SW480 (cell line): ENCODE results near the gene SH3PXD2A.

Source experiments
- DNase-seq: peaks from one replicate; pipeline ENCODE4 v3.0.0-alpha.2; 2016; ENCODE audit warnings: low spot score

SH3PXD2A gene, protein sequence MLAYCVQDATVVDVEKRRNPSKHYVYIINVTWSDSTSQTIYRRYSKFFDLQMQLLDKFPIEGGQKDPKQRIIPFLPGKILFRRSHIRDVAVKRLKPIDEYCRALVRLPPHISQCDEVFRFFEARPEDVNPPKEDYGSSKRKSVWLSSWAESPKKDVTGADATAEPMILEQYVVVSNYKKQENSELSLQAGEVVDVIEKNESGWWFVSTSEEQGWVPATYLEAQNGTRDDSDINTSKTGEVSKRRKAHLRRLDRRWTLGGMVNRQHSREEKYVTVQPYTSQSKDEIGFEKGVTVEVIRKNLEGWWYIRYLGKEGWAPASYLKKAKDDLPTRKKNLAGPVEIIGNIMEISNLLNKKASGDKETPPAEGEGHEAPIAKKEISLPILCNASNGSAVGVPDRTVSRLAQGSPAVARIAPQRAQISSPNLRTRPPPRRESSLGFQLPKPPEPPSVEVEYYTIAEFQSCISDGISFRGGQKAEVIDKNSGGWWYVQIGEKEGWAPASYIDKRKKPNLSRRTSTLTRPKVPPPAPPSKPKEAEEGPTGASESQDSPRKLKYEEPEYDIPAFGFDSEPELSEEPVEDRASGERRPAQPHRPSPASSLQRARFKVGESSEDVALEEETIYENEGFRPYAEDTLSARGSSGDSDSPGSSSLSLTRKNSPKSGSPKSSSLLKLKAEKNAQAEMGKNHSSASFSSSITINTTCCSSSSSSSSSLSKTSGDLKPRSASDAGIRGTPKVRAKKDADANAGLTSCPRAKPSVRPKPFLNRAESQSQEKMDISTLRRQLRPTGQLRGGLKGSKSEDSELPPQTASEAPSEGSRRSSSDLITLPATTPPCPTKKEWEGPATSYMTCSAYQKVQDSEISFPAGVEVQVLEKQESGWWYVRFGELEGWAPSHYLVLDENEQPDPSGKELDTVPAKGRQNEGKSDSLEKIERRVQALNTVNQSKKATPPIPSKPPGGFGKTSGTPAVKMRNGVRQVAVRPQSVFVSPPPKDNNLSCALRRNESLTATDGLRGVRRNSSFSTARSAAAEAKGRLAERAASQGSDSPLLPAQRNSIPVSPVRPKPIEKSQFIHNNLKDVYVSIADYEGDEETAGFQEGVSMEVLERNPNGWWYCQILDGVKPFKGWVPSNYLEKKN

DNA sequence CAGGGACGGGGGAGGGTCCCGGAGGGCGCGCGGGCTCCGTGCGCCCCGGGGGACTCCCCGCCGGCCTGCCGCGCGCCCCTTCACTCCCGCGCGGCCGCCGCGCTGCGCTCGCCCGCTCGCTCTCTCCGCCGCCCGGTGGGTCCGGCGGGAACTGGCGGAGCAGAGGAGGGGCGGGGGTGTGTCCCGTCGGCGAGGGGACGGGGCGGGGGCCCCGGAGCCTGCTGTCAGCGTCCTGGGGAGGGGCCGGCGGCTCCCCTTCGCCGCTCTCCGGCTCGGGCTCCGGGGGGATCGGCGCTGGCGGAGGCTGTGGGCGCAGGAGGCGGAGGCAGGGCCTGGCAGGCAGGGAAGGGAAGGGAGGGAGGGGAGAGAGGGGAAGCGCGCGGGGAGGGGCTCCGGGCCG, at the start of gene SH3PXD2A:
Gene SH3PXD2A, minus strand, starts transcription at position 153 of the 400 bp plus-strand sequence. CDS start 310 bp downstream, outside the sequence.
- DNase-seq = no peak

- no peak for DNase-seq
These were observed 45.9 kb upstream of the SH3PXD2A start for GRCh38 chr10:103901299-103901698.

GRCh38 chr10:103899312-103899711, 43.9 kb upstream of the SH3PXD2A start:
- DNase-seq = no peak

GRCh38 chr10:103897241-103897774, 41.9 kb upstream of the SH3PXD2A start:
- no peak for DNase-seq

- no peak for DNase-seq
These were observed 40.8 kb upstream of the SH3PXD2A start for GRCh38 chr10:103896225-103896624.

DNA sequence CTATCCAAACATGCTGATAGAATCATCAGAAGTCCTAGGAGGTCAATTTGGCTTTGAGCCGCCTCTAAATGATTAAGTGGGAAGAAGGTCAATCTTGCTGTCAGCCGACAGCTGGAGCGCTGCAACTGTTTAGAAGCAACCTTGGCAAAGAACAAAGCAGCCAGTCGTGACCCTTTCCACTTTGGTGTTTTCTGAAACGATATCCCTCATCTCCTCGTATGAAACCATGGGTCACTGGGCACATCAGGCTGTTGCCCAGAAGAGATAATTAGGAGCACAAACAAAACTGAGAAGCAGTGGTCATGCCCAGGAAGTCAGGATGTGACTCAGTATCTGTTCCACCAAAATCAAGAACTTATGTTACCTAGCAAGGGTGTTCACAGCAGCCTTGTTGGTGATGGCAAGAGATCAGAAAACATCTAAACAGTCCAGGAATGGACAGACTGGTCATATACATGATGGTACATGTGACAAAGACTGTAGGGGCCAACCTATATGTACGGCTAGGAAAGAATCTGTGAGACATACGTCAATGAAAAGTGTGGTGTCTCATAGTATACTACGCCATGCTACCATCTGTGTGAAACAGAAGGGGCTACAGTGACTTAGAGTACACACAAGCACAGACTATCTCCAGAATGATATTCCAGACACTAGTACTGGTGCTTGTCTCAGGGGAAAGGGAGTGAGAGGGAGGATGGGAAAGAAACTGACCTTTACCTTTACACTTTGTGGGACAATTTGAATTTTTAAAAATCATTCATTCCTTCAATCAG, 40.2 kb upstream of the SH3PXD2A start:
- DNase-seq = peak; percentile 41

DNA sequence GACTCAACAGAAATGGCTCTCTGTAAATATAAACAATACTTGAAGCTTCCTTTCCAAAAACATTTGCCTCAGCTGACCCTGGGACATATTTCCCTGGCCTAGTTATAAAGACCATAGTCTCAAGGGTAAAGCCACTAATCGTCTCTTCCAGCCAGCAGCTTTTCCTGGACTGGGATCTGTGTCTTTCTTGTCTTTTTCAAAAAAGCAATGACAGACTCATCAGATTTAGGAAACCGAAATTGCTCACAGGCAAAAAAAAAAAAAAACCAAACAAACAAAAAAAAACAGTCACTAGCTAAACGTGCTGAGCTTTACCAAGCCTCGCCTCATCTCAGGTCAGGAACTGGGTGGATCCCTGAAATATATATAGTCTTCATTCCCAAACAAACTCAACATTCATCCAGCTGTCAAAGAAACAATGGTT, 39.1 kb upstream of the SH3PXD2A start:
- no peak for DNase-seq

DNA sequence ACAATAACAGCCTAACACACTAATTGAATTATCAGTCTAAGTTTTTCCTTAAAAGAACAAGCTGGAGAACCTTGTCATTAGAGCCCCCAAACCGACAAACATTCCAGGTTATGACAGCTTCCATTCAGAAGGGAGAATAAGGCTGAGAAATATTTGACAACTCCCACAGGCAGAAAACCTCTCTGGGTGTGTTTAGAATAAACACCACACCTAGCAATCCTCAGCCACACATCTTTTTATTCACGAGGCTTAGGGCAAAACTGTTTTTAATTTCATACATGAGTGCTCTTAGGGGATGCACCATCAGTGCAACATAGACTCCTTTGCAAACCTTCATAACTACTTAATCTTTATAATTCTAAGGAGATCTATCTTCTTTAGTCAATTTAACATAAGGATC, 38.4 kb upstream of the SH3PXD2A start:
- no peak for DNase-seq

DNA sequence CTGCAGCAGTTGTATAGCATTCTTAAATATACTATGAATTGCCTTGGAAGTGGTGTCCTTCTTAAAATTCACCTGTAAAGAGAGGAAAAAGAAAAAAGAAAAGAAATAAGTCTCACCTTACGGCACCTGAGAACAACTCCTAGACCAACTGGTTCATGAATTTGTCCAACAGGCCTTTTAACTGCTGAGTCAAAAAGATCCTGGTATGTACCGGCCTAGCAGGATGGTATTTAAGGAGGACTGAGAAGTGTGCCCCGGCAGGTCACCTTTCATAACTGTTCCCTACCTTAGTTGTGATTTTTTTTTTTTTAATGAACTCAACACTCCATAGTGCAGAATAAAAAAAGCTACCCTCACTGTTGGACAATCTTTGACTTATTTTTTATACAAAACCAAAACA, 36.8 kb upstream of the SH3PXD2A start:
- no peak for DNase-seq

DNA sequence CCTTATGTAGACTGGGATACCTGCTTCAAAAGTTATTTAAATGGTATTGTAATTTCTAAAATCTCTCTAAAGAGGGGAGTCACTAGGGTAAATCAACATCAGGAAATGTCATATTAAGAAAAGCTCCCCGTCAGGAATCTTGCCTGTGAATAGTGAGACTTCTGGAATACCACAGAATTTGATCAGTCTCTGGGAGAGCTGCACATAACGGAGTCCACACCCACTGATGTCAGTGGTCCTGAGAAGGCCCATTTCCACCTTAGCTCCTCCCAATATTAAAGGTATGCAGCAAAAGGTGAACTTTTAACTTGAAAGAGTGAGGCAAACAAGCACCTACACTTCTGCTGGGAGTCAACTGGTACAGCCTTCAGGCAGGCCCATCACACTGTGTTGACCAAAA, 35.3 kb upstream of the SH3PXD2A start:
- DNase-seq = no peak

GRCh38 chr10:103890194-103890658, 34.9 kb upstream of the SH3PXD2A start:
- peak; percentile 63 for DNase-seq

DNA sequence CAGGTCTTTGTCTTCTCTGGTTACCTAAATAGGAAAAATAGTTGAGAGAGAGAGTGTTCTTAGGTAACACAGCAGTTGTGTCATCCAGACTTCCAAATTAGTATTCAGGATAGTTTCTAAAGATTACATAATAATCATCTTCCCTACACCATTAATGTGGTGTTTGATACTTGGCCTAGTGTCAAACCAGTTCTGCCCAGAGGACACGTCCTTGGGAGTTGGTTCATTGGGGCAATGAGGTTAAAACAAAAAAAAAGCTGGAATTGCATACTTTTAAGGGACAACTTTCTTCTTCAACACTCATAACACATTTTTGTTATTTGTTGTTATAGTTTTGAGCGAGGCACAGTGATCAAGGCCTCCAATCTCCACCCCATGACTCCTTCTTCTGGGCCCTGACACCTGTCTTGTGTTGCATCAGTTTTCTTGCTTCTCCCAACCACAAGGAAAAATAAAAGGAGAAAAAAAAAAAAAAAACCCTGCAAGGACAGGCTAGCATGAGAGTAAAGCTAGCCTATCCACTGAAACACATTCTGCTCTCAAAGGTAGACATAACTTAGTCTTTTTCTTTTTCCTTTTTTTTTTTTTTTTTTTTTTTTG, 33.8 kb upstream of the SH3PXD2A start:
- DNase-seq = no peak

DNA sequence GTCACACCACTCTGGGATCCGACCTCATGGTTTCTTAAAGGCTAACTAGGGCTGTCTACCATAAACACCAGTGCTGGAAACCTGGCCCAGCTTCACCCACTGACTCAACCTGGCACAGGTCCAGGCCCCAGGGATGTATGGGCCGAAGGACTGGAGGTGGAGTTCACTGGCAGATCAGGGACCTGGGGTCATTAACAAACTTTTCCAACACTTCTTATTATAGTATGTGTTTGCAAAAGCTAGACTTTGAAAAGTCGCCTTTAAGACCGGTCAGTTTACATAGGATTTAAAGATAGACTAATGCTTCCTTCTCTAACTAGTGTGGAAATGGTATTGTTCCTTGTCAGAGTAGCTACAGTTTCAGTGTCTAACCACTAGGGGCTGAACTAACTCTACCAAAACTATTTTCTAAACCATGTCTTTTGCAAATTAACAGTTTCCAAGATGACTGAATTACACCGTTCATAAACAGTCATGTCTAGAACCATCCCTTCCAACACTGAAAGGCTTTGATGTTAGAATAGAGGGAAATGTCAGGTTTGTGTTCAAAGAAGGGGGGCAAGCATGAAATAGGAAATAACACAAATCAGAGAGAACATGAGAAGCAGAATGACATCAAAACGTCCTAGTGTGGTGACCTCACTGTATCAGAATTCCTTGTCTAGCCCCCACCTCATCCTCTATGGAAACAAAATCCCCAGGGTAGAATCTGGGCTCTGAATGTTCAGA, 32.9 kb upstream of the SH3PXD2A start:
- peak; percentile 66 for DNase-seq

- no peak for DNase-seq
These were observed 30.2 kb upstream of the SH3PXD2A start for GRCh38 chr10:103885617-103886016.

DNA sequence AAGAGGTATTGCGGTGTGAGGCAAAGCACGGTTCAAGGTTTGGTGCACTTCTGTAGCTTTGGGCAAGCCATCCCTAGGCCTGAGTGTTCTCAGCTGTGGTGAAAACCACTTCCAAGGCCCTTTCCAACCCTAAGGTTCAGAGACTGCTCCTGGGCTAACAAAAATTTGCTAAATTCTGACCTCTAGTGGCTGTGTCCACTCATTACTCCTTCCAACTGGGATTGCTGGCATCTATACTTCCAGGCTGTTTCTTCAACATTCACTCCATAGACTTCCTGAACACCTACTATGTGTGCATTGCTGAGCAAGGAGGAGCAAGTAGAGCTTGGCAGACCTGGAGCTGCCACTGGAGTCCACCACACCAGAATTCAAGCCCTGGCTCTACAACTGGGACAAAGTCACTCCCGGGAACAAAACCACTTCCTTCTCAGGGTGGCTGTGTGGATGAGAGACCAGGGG, 29.3 kb upstream of the SH3PXD2A start:
- peak; percentile 44 for DNase-seq

DNA sequence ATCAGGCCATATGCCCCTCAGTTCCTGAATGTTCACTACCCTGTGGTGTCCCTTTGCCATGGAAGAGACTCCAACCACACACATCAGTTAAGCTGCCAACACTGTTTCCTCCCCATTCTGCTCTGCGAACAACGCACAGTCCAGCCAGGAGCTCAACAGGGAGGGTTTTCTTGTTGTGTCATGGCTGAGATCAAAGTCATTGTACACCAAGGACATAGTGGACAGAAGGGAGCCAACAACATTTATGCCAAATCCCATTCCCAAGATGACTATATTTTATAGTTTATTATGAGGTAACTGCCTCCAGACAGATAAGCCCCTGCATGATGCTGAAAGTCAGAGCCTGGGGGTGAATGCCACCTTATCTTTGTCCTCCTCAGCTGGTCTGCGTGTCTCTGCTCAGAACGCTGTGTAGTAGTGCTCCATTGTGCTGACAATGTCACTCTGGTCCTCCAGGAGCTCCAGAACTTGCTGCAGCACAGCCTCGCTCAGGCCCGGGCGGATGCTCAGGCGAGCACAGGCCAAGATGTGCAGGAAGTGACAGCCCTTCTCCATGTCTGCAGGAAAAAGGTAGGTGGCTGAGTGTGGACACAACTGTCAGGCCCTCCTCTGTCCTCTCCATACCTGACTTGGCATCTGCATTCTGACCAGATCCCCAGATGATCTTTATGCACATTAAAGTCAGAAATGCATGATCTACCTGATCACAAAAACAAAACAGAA, 27.1 kb upstream of the SH3PXD2A start:
- DNase-seq = no peak

DNA sequence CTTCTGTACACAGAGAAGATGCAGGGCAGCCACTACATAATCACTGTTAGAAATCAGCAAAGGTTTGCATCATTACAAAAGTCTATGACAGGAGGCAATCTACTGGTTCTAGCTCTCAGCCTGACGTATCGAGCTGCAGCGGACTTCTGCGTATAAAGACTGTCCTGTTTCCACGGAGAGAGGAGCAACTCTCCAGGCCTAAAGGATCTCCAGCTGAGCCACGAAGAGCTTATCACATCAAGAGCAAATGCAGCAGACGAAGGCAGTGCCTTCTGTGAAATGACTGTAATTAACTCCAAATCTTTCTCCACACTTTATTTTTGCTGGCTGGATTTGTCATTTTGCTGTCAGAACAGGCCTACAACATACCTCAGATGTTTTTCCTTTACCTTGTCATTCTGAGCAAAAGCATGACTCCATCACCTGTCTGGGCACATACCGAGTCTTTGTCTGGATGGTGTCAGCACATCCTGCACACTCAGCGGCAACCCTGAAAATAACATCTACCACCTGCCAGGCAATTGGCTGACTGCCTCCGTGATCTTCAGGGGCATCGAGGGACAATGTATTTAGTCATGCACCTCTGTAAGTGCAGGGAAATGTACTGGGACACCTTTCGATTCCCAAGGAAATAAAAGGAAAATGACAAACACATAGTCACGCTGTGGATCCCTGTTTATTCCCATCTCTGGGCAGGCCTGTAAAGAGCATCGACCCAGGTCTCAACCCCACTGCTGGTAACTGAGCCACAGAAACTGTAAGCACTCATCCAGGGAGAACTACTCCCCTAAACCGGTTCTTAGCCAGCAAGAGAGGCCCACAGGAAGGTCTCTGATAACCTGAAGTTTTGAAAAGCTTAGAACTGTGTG, 26.3 kb upstream of the SH3PXD2A start:
- no peak for DNase-seq

DNA sequence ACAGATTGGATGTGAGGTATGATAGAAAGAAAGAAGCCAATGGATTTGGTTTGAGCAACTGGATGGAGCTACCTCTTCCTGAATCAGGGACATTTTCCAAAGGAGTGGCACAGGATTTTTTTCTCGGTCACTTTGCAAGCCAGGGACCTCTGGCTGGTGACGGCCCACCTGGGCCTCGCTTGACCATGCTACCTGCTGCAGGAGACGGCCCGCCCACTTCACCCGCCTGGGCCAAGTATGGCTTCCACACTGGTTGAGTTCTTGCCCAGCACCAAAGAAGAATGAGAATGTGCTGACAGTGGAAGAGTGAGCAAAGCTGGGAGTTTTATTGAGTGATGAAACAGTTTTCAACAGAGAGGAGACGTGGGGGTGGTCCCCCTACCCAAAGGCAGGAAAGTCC, 24.5 kb upstream of the SH3PXD2A start:
- no peak for DNase-seq
